Measurements from ENCODE around the gene CERCAM.

The CERCAM gene

DNA sequence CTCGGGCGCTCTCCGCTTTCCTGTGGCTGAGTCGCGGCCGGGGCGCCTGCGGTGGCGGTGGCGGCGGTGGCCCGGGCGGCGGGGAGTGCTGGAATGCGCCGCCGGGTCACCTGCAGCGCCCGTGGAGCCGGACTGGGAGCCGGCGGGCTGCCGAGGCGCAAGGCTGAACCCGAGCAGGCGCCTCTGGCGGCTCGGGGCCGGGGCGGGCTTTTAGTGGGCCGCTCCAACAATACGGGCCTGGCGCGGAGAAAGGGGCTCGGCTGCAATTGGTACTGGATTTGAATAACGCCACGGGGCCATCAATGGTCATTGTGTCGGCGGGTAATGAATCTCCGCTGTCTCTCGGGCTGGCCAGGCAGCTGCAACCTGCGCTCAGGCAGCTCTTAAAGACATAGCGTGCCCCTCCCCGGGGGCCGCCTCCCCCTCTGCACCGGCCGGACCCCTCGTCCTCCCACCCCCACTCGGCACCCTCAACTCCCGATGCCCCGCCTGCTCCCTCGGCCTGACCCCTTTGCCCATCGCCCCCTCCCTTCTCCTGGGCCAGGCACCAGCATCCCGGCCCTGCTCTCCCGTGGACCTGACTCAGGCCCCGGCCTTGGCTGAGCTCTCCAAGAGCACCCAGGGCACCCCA, 27.4 kb upstream of the CERCAM start:
- H3K4me1 ChIP-seq (ENCODE audit: control insufficient read depth in 5 of 5, insufficient read depth in 5 of 5, low read length in 5 of 5) = peaks cover 0 to 12% (median 10%) of the 10 kb centered on the region in 5 donors
- no peaks in the 10 kb centered on the region for H3K9me3 ChIP-seq (ENCODE audit: control insufficient read depth in 5 of 5, low read length in 5 of 5)
- peaks cover 0 to 42% (median 38%) of the 10 kb centered on the region in 5 donors for H3K36me3 ChIP-seq (ENCODE audit: control insufficient read depth in 5 of 5, insufficient read depth in 5 of 5, low read length in 5 of 5)
- H3K9ac ChIP-seq (ENCODE audit: low read length in 5 of 5) = no peak overlapping the region
- no peak overlapping the region for H3K4me3 ChIP-seq (ENCODE audit: low read depth in 1 of 5, low read length in 5 of 5)
- no peak overlapping the region for H3K27ac ChIP-seq (ENCODE audit: low read depth, low read length)
- peaks cover 0 to 4% (median 0%) of the 10 kb centered on the region in 5 donors for H3K27me3 ChIP-seq (ENCODE audit: control insufficient read depth in 5 of 5, insufficient read depth in 4 of 5, low read length in 5 of 5)

DNA sequence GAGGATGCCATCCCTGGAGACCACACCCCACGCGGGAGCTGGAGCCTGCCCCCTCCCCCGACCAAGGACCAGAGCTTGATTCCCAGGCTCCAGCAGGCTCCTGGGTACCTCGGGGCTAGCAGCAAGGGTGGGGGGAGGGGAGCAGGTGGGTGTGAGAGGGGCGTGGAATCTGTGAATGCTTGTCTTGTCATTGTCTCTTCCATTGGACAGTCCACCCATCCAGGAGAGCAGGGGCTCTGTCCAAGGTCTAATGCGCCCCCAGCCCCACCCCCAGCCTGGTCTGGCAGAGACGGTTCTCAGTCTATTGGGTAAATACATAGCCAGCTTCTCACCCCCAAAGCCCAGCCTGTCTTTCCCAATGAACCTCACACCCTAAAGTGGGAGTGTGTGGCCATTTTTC, 26.7 kb upstream of the CERCAM start:
- peaks cover 0 to 35% (median 31%) of the 10 kb centered on the region in 5 donors for H3K36me3 ChIP-seq (ENCODE audit: control insufficient read depth in 5 of 5, insufficient read depth in 5 of 5, low read length in 5 of 5)
- H3K9ac ChIP-seq (ENCODE audit: low read length in 5 of 5) = no peak overlapping the region
- H3K27me3 ChIP-seq (ENCODE audit: control insufficient read depth in 5 of 5, insufficient read depth in 4 of 5, low read length in 5 of 5) = peaks cover 0 to 4% (median 0%) of the 10 kb centered on the region in 5 donors
- no peaks in the 10 kb centered on the region for H3K9me3 ChIP-seq (ENCODE audit: control insufficient read depth in 5 of 5, low read length in 5 of 5)
- H3K4me1 ChIP-seq (ENCODE audit: control insufficient read depth in 5 of 5, insufficient read depth in 5 of 5, low read length in 5 of 5) = peaks cover 0 to 12% (median 10%) of the 10 kb centered on the region in 5 donors
- no peak overlapping the region for H3K4me3 ChIP-seq (ENCODE audit: low read depth in 1 of 5, low read length in 5 of 5)
- H3K27ac ChIP-seq (ENCODE audit: low read depth, low read length) = no peak overlapping the region

DNA sequence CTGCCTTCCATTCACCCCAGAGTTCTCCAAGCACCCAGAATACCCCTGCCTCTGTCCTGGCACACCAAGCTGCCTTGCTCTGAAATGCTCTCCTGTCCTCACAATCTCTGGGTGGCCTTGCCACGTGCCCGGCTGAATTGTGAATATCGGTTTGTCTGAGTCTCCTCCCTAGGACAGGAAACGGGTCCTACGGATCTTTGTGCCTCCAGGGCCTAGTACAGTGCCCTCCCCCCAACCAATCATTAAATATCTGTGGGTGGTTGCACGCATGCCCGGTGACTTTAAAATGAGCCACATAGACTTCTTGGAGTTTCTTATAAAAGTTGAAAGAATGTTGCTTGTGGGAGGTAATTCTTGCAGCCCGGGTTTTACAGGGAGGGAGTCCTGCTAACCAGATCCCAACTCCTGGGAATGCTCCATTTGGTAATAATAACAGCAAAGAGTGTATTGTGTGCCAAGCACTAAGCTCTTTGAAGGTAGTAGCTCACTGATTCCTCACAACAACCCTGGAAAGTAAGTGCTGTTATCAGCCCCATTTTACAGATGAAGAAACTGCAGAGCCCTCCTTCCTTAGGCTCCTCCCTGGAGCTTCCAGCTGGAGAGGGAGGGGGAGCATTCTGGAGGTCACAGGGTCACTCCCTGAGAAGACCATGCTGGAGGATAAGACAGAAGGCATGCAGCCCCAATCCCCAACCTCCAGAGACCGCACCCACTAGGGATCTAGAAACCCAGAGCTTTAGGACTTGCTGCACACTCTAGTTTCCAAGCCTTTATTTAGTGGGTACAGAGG, 26.1 kb upstream of the CERCAM start:
- Histone ChIP-seq H3K4me3 (ENCODE audit: low read depth in 1 of 5, low read length in 5 of 5) (no peak overlapping the region), H3K9ac (ENCODE audit: low read length in 5 of 5) (no peak overlapping the region), H3K36me3 (ENCODE audit: control insufficient read depth in 5 of 5, insufficient read depth in 5 of 5, low read length in 5 of 5) (peaks cover 0 to 28% (median 25%) of the 10 kb centered on the region in 5 donors), H3K4me1 (ENCODE audit: control insufficient read depth in 5 of 5, insufficient read depth in 5 of 5, low read length in 5 of 5) (peaks cover 0 to 12% (median 10%) of the 10 kb centered on the region in 5 donors), H3K27me3 (ENCODE audit: control insufficient read depth in 5 of 5, insufficient read depth in 4 of 5, low read length in 5 of 5) (peaks cover 0 to 4% (median 0%) of the 10 kb centered on the region in 5 donors), H3K9me3 (ENCODE audit: control insufficient read depth in 5 of 5, low read length in 5 of 5) (no peaks in the 10 kb centered on the region), H3K27ac (ENCODE audit: low read depth, low read length) (no peak overlapping the region)

DNA sequence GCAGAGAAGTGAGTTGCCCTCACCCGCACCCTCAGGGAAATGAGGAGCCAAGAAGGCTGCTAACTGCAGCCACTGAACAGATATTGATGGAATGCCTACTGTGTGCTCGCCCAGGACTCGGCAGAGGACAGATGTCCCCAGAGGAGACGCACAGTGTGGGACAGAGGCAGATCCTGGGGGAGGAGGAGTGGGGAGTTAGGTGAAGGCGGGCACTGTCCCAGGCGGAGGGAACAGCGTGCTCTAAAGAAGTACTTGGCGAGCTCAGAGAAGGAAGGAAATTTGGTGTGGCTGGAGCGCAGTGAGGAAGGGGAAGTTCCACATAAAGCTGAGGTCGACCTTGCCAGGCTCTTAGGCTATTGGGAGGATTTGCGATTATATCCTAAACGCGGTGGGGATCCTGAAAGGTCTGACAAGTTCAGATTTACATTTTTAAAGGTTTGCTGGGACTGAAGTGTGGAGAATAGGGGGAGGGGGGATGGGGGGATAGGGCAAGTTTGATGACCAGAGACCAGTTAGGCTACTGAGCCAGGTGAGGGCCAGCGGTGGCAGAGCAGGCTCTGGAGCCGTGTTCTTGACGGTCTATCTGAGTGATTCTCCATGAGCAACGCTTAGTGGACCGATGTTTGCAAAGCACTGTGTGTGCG, 23.6 kb upstream of the CERCAM start:
- Histone ChIP-seq H3K4me3 (ENCODE audit: low read depth in 1 of 5, low read length in 5 of 5) (peak overlapping the region in 4 of 5 donors; percentile 37 to 57 (median 50)), H3K27ac (ENCODE audit: low read depth, low read length) (no peak overlapping the region), H3K27me3 (ENCODE audit: control insufficient read depth in 5 of 5, insufficient read depth in 4 of 5, low read length in 5 of 5) (peaks cover 0 to 6% (median 2%) of the 10 kb centered on the region in 5 donors), H3K9me3 (ENCODE audit: control insufficient read depth in 5 of 5, low read length in 5 of 5) (no peaks in the 10 kb centered on the region), H3K9ac (ENCODE audit: low read length in 5 of 5) (peak overlapping the region in 3 of 5 donors; percentile 21 to 56 (median 41)), H3K4me1 (ENCODE audit: control insufficient read depth in 5 of 5, insufficient read depth in 5 of 5, low read length in 5 of 5) (peaks cover 0 to 12% (median 10%) of the 10 kb centered on the region in 5 donors), H3K36me3 (ENCODE audit: control insufficient read depth in 5 of 5, insufficient read depth in 5 of 5, low read length in 5 of 5) (peaks cover 0 to 7% (median 6%) of the 10 kb centered on the region in 5 donors)

DNA sequence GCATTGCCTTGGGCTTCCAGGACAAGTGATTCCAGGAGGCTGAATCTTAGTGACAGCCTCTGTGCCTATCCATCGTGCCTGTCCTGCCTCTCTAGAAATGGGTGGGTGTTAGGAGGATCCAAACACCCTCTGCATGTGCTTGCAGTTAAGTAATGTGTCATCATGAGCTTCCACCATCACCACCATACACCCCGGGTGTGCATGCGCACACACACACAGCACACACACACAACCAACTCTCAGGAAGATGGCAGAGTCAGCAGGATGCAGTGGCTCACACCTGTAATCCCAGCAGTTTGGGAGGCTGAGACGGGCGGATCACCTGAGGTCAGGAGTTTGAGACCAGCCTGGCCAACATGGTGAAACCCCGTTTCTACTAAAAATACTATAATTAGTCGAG, 22.8 kb upstream of the CERCAM start:
- Histone ChIP-seq H3K9ac (ENCODE audit: low read length in 5 of 5) (peak overlapping the region in 1 of 5 donors; percentile 21), H3K4me1 (ENCODE audit: control insufficient read depth in 5 of 5, insufficient read depth in 5 of 5, low read length in 5 of 5) (peaks cover 0 to 12% (median 10%) of the 10 kb centered on the region in 5 donors), H3K36me3 (ENCODE audit: control insufficient read depth in 5 of 5, insufficient read depth in 5 of 5, low read length in 5 of 5) (peaks cover 0 to under 1% (median 0%) of the 10 kb centered on the region in 5 donors), H3K27ac (ENCODE audit: low read depth, low read length) (no peak overlapping the region), H3K4me3 (ENCODE audit: low read depth in 1 of 5, low read length in 5 of 5) (peak overlapping the region in 2 of 5 donors; percentile 37 to 54), H3K27me3 (ENCODE audit: control insufficient read depth in 5 of 5, insufficient read depth in 4 of 5, low read length in 5 of 5) (peaks cover 0 to 6% (median 2%) of the 10 kb centered on the region in 5 donors), H3K9me3 (ENCODE audit: control insufficient read depth in 5 of 5, low read length in 5 of 5) (no peaks in the 10 kb centered on the region)

DNA sequence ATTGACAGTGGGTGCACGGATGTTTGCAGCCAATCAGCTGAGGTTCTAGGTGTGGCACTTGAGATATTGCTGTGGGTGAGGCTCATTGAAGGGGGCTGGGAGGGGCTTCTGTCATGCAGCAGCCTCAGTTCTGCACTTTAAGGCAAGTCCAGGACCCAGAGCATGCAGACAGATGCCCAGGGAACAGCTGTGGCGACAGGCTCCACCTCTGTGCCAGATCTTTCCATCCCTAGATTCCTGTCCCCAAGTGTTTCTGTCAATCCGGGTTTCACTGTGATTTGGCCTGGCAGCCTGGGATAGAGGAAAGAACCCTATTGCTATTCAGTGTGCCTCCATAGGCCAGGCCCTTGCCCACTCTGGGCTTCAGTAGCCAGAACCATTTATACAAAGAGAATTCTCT, 20.8 kb upstream of the CERCAM start:
- no peak overlapping the region for H3K9ac ChIP-seq (ENCODE audit: low read length in 5 of 5)
- no peak overlapping the region for H3K4me3 ChIP-seq (ENCODE audit: low read depth in 1 of 5, low read length in 5 of 5)
- peaks cover 0 to 12% (median 10%) of the 10 kb centered on the region in 5 donors for H3K4me1 ChIP-seq (ENCODE audit: control insufficient read depth in 5 of 5, insufficient read depth in 5 of 5, low read length in 5 of 5)
- H3K27ac ChIP-seq (ENCODE audit: low read depth, low read length) = no peak overlapping the region
- no peaks in the 10 kb centered on the region for H3K9me3 ChIP-seq (ENCODE audit: control insufficient read depth in 5 of 5, low read length in 5 of 5)
- peaks cover 0 to 6% (median 2%) of the 10 kb centered on the region in 5 donors for H3K27me3 ChIP-seq (ENCODE audit: control insufficient read depth in 5 of 5, insufficient read depth in 4 of 5, low read length in 5 of 5)
- no peaks in the 10 kb centered on the region for H3K36me3 ChIP-seq (ENCODE audit: control insufficient read depth in 5 of 5, insufficient read depth in 5 of 5, low read length in 5 of 5)

DNA sequence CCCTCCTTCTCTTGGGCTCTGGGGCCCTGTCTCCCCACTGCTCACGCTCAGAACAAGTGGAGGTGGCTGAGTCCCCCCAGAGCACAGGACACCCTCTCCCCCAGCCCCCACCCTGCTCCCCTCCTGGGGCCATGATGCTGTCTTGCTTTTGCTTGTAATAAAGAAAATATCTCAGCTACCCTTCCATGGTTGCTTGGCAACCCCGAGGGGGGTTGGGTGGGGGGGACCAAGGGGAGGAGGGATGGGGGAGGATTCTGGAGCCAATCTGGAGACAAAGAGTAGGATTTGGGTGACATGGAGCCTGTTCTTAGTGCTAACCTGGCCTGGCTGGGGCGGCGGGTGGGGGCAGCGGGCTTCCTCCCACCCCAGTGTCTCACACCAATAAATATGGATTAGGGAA, 16.1 kb upstream of the CERCAM start:
- H3K9ac ChIP-seq (ENCODE audit: low read length in 5 of 5) = no peak overlapping the region
- peaks cover 0 to 6% (median 0%) of the 10 kb centered on the region in 5 donors for H3K4me1 ChIP-seq (ENCODE audit: control insufficient read depth in 5 of 5, insufficient read depth in 5 of 5, low read length in 5 of 5)
- H3K4me3 ChIP-seq (ENCODE audit: low read depth in 1 of 5, low read length in 5 of 5) = no peak overlapping the region
- peaks cover 3 to 21% (median 16%) of the 10 kb centered on the region in 5 donors for H3K27me3 ChIP-seq (ENCODE audit: control insufficient read depth in 5 of 5, insufficient read depth in 4 of 5, low read length in 5 of 5)
- no peaks in the 10 kb centered on the region for H3K36me3 ChIP-seq (ENCODE audit: control insufficient read depth in 5 of 5, insufficient read depth in 5 of 5, low read length in 5 of 5)
- no peak overlapping the region for H3K27ac ChIP-seq (ENCODE audit: low read depth, low read length)
- no peaks in the 10 kb centered on the region for H3K9me3 ChIP-seq (ENCODE audit: control insufficient read depth in 5 of 5, low read length in 5 of 5)

DNA sequence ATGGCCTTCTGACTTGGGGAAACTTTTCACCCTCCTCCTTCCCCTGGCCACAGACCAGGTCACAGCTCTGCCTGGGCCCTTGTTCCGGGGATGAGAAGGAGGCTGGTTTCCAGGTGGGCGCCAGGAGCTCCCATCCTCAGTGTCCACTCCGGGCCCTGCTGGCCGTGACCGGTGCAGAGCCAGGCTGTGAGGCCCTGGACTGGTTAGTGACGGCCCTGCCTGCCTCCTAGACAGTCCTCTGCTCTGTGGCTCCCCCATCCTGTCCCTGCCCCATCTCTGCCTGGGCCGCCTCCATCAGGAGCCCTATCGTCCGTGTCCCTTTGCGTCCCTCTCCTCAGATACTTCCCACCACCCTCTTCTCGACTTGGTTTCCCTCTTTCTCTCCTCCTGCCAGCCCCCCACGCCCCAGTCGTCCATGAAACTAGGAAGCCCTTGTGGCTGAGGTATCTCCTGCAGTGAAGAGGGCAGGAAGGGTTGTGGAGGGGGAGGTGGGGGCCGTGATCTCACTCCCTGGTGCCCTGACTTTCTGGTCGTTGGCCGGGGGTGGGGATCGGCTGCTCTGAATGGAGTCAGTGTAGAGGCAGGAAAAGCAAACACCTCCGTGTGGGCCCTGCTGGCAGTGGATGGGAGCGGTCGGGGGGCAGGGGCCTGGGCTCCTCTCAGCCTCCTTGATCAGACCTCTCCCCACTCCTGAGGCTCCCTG, 15.4 kb upstream of the CERCAM start:
- H3K27ac ChIP-seq (ENCODE audit: low read depth, low read length) = no peak overlapping the region
- H3K9ac ChIP-seq (ENCODE audit: low read length in 5 of 5) = no peak overlapping the region
- H3K36me3 ChIP-seq (ENCODE audit: control insufficient read depth in 5 of 5, insufficient read depth in 5 of 5, low read length in 5 of 5) = no peaks in the 10 kb centered on the region
- no peak overlapping the region for H3K4me3 ChIP-seq (ENCODE audit: low read depth in 1 of 5, low read length in 5 of 5)
- peaks cover 7 to 22% (median 16%) of the 10 kb centered on the region in 5 donors for H3K27me3 ChIP-seq (ENCODE audit: control insufficient read depth in 5 of 5, insufficient read depth in 4 of 5, low read length in 5 of 5)
- H3K4me1 ChIP-seq (ENCODE audit: control insufficient read depth in 5 of 5, insufficient read depth in 5 of 5, low read length in 5 of 5) = peaks cover 0 to 6% (median 0%) of the 10 kb centered on the region in 5 donors
- no peaks in the 10 kb centered on the region for H3K9me3 ChIP-seq (ENCODE audit: control insufficient read depth in 5 of 5, low read length in 5 of 5)

DNA sequence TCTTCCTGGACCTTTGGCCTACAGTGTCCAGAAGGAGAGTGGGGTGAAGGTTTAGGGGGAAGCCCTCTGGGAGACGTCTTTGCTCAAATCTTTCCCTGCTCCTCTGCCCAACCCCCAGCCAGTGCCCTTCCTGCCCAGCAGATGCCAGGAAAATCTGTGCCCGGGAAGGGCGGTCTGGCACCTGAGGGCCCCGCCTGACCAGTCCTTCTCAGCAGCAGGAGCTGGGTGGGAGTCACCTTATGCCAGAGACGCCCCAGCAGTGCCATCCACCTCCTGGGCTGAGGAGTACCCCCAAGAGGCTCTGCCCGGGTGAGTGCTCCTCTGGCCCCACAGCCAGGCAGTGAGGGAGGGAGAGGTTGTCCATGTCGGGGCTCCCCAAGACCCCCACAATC, 14.9 kb upstream of the CERCAM start:
- no peak overlapping the region for H3K4me3 ChIP-seq (ENCODE audit: low read depth in 1 of 5, low read length in 5 of 5)
- H3K4me1 ChIP-seq (ENCODE audit: control insufficient read depth in 5 of 5, insufficient read depth in 5 of 5, low read length in 5 of 5) = peaks cover 0 to 6% (median 0%) of the 10 kb centered on the region in 5 donors
- no peak overlapping the region for H3K9ac ChIP-seq (ENCODE audit: low read length in 5 of 5)
- H3K27ac ChIP-seq (ENCODE audit: low read depth, low read length) = no peak overlapping the region
- H3K9me3 ChIP-seq (ENCODE audit: control insufficient read depth in 5 of 5, low read length in 5 of 5) = no peaks in the 10 kb centered on the region
- no peaks in the 10 kb centered on the region for H3K36me3 ChIP-seq (ENCODE audit: control insufficient read depth in 5 of 5, insufficient read depth in 5 of 5, low read length in 5 of 5)
- peaks cover 6 to 22% (median 16%) of the 10 kb centered on the region in 5 donors for H3K27me3 ChIP-seq (ENCODE audit: control insufficient read depth in 5 of 5, insufficient read depth in 4 of 5, low read length in 5 of 5)

Measured in subcutaneous abdominal adipose tissue (tissue), 5 donors.